ENCODE measurements around the gene NAA80.
"Not testable (repeated sequence)": the region's sequence is repeated elsewhere in the genome, so short reads cannot be mapped to it uniquely, and the experiment has no call there.

The NAA80 gene

GRCh38 chr3:50312041-50312440 lies 12.8 kb upstream of the NAA80 start:
- not testable (repeated sequence) for DNase-seq

GRCh38 chr3:50304601-50305000 lies 5.4 kb upstream of the NAA80 start:
- DNase-seq, result no peak

- DNase-seq, result no peak
These were observed 4.0 kb upstream of the NAA80 start, which contains the start of gene HYAL1 for GRCh38 chr3:50303013-50303815. Gene HYAL1 (minus strand): TSS chr3:50303574. CDS start chr3:50302956, 618 bp downstream.

- no peak for DNase-seq
These were observed 3.1 kb upstream of the NAA80 start for GRCh38 chr3:50302095-50303012.

GRCh38 chr3:50300681-50301254 lies 1.6 kb upstream of the NAA80 start:
- DNase-seq, result no peak

GRCh38 chr3:50299929-50300680 lies 900 bp upstream of the NAA80 start:
- DNase-seq, result peak; percentile 30

- DNase-seq, result no peak
These were observed 378 bp upstream of the NAA80 start for GRCh38 chr3:50299638-50299928.

- DNase-seq, result peak; percentile 35
These were observed 1.1 kb downstream of the NAA80 start for GRCh38 chr3:50297896-50298725.

- no peak for DNase-seq
These were observed 1.8 kb downstream of the NAA80 start for GRCh38 chr3:50297384-50297775.

GRCh38 chr3:50296721-50297383 lies 2.4 kb downstream of the NAA80 start:
- DNase-seq, result no peak

- no peak for DNase-seq
These were observed 3.4 kb downstream of the NAA80 start for GRCh38 chr3:50295553-50296431.

- DNase-seq, result no peak
These were observed 4.5 kb downstream of the NAA80 start for GRCh38 chr3:50294492-50295403.

GRCh38 chr3:50294089-50294488 lies 5.1 kb downstream of the NAA80 start:
- DNase-seq, result no peak

- DNase-seq, result no peak
These were observed 6.0 kb downstream of the NAA80 start for GRCh38 chr3:50293079-50293801.

- DNase-seq, result peak; percentile 95
These were observed 6.8 kb downstream of the NAA80 start, which contains the start of gene IFRD2 for GRCh38 chr3:50292159-50293078. Gene IFRD2 (minus strand): TSS chr3:50292429. CDS start chr3:50292274, 155 bp downstream.

- no peak for DNase-seq
These were observed 9.0 kb downstream of the NAA80 start for GRCh38 chr3:50290161-50290641.

GRCh38 chr3:50289130-50289529 lies 10.1 kb downstream of the NAA80 start:
- no peak for DNase-seq

Measured in OCI-M1 (cell line).